Measurements from ENCODE around the gene METTL13.

DNA sequence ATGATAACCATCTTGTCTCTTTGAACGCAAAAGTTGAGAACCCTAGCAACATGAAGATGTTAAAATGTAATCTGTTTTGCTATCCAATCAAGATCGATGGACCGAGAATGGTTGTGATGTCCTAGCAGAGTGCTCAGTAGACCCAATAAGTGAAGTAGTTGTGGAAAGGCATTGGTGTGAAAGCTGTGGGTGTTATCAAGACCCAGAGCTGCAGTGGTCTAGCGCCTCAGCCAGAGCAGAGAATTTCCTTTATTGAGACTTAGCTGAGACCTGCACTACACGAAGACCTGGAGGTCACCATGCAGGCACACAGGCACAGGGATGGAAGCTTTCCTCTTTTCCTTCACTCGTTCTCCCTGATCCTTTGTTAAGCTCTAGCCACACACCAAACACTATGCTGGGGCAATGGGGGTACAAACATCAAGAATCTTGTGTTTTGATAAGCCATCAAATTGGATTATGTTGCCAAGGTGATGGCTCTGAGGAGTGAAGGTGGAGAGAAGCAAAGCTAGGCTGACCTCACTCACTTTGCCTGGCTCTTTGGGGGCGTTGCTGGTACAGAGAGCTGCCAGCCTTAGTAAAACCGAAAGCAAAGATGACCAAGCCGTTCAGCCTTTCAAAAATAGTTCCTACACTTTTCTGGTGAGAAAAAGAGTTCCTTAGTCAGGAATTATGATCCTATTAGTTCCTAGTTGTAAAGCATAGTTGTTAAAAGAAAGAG is 24.1 kb downstream of the METTL13 start:
- TF ChIP-seq EZH2 (IDR thresholded peaks at IDR 0.05; ENCODE audit: insufficient read depth, poor library complexity, severe bottlenecking) (no peak), EZH2phosphoT487 (IDR thresholded peaks at IDR 0.05; ENCODE audit: insufficient read depth, low read depth) (no peak)

Measured in GM23248 (cell line).